GM19452 (cell line): ENCODE measurements around the gene OR5H6.
"Not testable (repeated sequence)": the region's sequence is repeated elsewhere in the genome, so short reads cannot be mapped to it uniquely, and the experiment has no call there.

Experiments
- ATAC-seq: cut with Tn5 transposase; IDR thresholded peaks from one replicate; pipeline ENCODE4 v1.9.1; 2021; ENCODE audit not compliant: unreplicated experiment

OR5H6 gene

GRCh38 chr3:98263944-98264343 lies at the start of gene OR5H6:
TSS of gene OR5H6 (plus strand) at chr3:98264244. CDS start at chr3:98264333, 89 bp downstream.
- no peak for ATAC-seq

GRCh38 chr3:98215051-98215450 lies 49.0 kb upstream of the OR5H6 start:
- no peak for ATAC-seq

- ATAC-seq, result no peak
Measured at GRCh38 chr3:98223907-98224672, 40.0 kb upstream of the OR5H6 start.

- no peak for ATAC-seq
Measured at GRCh38 chr3:98232489-98232888, 31.6 kb upstream of the OR5H6 start.

- no peak for ATAC-seq
Measured at GRCh38 chr3:98233468-98233867, 30.6 kb upstream of the OR5H6 start.

- ATAC-seq, result no peak
Measured at GRCh38 chr3:98240131-98240530, 23.9 kb upstream of the OR5H6 start.

- ATAC-seq, result no peak
Measured at GRCh38 chr3:98242155-98242554, 21.9 kb upstream of the OR5H6 start.

GRCh38 chr3:98243843-98244242 lies 20.2 kb upstream of the OR5H6 start:
- no peak for ATAC-seq

GRCh38 chr3:98246142-98246541 lies 17.9 kb upstream of the OR5H6 start:
- ATAC-seq, result no peak

GRCh38 chr3:98256026-98256425 lies 8.0 kb upstream of the OR5H6 start:
- not testable (repeated sequence) for ATAC-seq

- ATAC-seq, result no peak
Measured at GRCh38 chr3:98259707-98260106, 4.3 kb upstream of the OR5H6 start.

GRCh38 chr3:98262046-98262445 lies 2.0 kb upstream of the OR5H6 start:
- ATAC-seq, result no peak

GRCh38 chr3:98269846-98270245 lies 5.8 kb downstream of the OR5H6 start:
- no peak for ATAC-seq

- ATAC-seq, result no peak
Measured at GRCh38 chr3:98272126-98272525, 8.1 kb downstream of the OR5H6 start.

- ATAC-seq, result no peak
Measured at GRCh38 chr3:98274914-98275313, 10.9 kb downstream of the OR5H6 start.

- ATAC-seq, result no peak
Measured at GRCh38 chr3:98282205-98282604, 18.2 kb downstream of the OR5H6 start, which contains the start of gene OR5H2. TSS of gene OR5H2 (plus strand) at chr3:98282505. CDS start at chr3:98282903, 398 bp downstream.

- no peak for ATAC-seq
Measured at GRCh38 chr3:98290916-98291315, 26.9 kb downstream of the OR5H6 start.

- ATAC-seq, result no peak
Measured at GRCh38 chr3:98291332-98291957, 27.4 kb downstream of the OR5H6 start.
